Transverse colon (tissue), 4 donors: ENCODE measurements around the gene KCNT1.

ENCODE experiments used
- CTCF ChIP-seq, 5 experiments: fragments of 200-600 bp in 3 of 5; fragments of 450-650 bp in 2 of 5; sonication (generic) in 3 of 5; IDR thresholded peaks; 1 replicate in 2 of 5; 2 replicates in 3 of 5; pipeline ENCODE4 v1.5.1; 2016 to 2017; ENCODE audit warnings: antibody characterized with exemption in 5 of 5, inconsistent platforms in 3 of 5, mild to moderate bottlenecking in 2 of 5, moderate library complexity in 1 of 5
- POLR2A ChIP-seq: fragments of 450-650 bp; IDR thresholded peaks from one replicate; pipeline ENCODE4 v1.6.1; 2016; ENCODE audit warnings: antibody characterized with exemption, mild to moderate bottlenecking, moderate library complexity
- POLR2AphosphoS5 ChIP-seq, 3 donors: sonication (generic); formaldehyde crosslinking; IDR thresholded peaks; one replicate each; pipeline ENCODE4 v1.6.1; 2016; ENCODE audit warnings: antibody characterized with exemption in 3 of 3

- TF ChIP-seq CTCF (IDR thresholded peaks at IDR 0.05) (no peak), POLR2AphosphoS5 (IDR thresholded peaks at IDR 0.05) (no peak), POLR2A (no peak)
Measured at GRCh38 chr9:135803441-135803840, 101.5 kb downstream of the KCNT1 start.
